H1 (cell line): Measurements from ENCODE around the gene ARHGEF6. TPM values are rescaled to one million over a fixed set of nuclear protein-coding genes. Genes with fewer than 3 reads are reported as not detected.

Source experiments
- CTCF ChIA-PET: fragments of 300-600 bp; sonication (Branson Sonifier 250); formaldehyde crosslinking; loops from one replicate; lab custom pipeline; 2021; ENCODE audit not compliant: partially characterized antibody; lab: Charles Lee
- POLR2A ChIA-PET: fragments of 300-600 bp; sonication (Branson Sonifier 250); formaldehyde crosslinking; loops from one replicate; lab custom pipeline; 2021; ENCODE audit warnings: inconsistent platforms; ENCODE audit not compliant: partially characterized antibody; lab: Charles Lee
- DNase-seq, 2 experiments: peaks; one replicate each; pipeline versions ENCODE4 v3.0.0 to v3.0.0-alpha.2; 2010 to 2022; ENCODE audit warnings: low spot score in 2 of 2, low read depth in 1 of 2, mixed read lengths in 1 of 2
- FAIRE-seq: peaks from 2 replicates; lab custom pipeline; 2011; peaks lifted over from hg19 to GRCh38; lab: Jason Lieb, UNC
- H2AFZ ChIP-seq: 2 replicates; pipeline ENCODE4 v1.8.1; 2012; ENCODE audit warnings: low read length, inconsistent platforms
- H2AK5ac ChIP-seq: 2 replicates; pipeline ENCODE4 v1.6.1; 2013; ENCODE audit warnings: low read depth, low read length
- H2BK120ac ChIP-seq: replicated peaks from 2 replicates; pipeline ENCODE3; 2013; ENCODE audit warnings: low read depth, low read length, inconsistent platforms
- H2BK12ac ChIP-seq: 2 replicates; pipeline ENCODE4 v1.6.1; 2013; ENCODE audit warnings: low read depth, low read length
- H2BK15ac ChIP-seq: 2 replicates; pipeline ENCODE4 v1.6.1; 2013; ENCODE audit warnings: low read length
- H2BK20ac ChIP-seq: 2 replicates; pipeline ENCODE4 v1.6.1; 2013; ENCODE audit warnings: low read length
- H2BK5ac ChIP-seq: 2 replicates; pipeline ENCODE4 v1.6.1; 2013; ENCODE audit warnings: low read depth, low read length
- H3K14ac ChIP-seq: 2 replicates; pipeline ENCODE4 v1.6.1; 2013; ENCODE audit warnings: inconsistent platforms; ENCODE audit not compliant: insufficient read length
- H3K18ac ChIP-seq: 2 replicates; pipeline ENCODE4 v1.6.1; 2013; ENCODE audit warnings: low read length; ENCODE audit errors: extremely low read depth
- H3K23ac ChIP-seq: 2 replicates; pipeline ENCODE4 v1.6.1; 2013; ENCODE audit warnings: inconsistent platforms; ENCODE audit not compliant: insufficient read length
- H3K23me2 ChIP-seq: 2 replicates; pipeline ENCODE4 v1.6.1; 2013; ENCODE audit warnings: low read depth, low read length
- H3K27ac ChIP-seq: 2 replicates; pipeline ENCODE4 v1.6.1; 2011; ENCODE audit warnings: low read depth, low read length, inconsistent platforms
- H3K27me3 ChIP-seq, 4 experiments: replicated peaks in 1 of 4; 1 replicate in 1 of 4; 2 replicates in 3 of 4; pipeline versions ENCODE4 v1.6.1 to v1.8.1; 2011 to 2013; ENCODE audit warnings: low read length in 3 of 4, mild to moderate bottlenecking in 3 of 4, inconsistent platforms in 2 of 4, mixed read lengths in 2 of 4, moderate library complexity in 1 of 4; ENCODE audit not compliant: control insufficient read depth in 3 of 4, insufficient read depth in 3 of 4; ENCODE audit errors: extremely low read depth in 1 of 4
- H3K36me3 ChIP-seq, 4 experiments: 2 replicates each; pipeline versions ENCODE4 v1.6.1 to v1.8.1; 2011 to 2013; ENCODE audit warnings: mild to moderate bottlenecking in 4 of 4, low read length in 3 of 4, moderate library complexity in 2 of 4, control low read depth in 1 of 4, inconsistent platforms in 1 of 4; ENCODE audit not compliant: insufficient read depth in 4 of 4, control insufficient read depth in 2 of 4
- H3K4ac ChIP-seq: replicated peaks from 2 replicates; pipeline ENCODE3; 2013; ENCODE audit warnings: low read length, low read depth, mixed read lengths, inconsistent platforms; ENCODE audit not compliant: insufficient read length
- H3K4me1 ChIP-seq, 4 experiments: replicated peaks in 1 of 4; 1 replicate in 1 of 4; 2 replicates in 3 of 4; pipeline versions ENCODE4 v1.6.1 to v1.8.1; 2011 to 2013; ENCODE audit warnings: low read length in 3 of 4, inconsistent platforms in 2 of 4, mixed read lengths in 1 of 4; ENCODE audit not compliant: insufficient read depth in 4 of 4, control insufficient read depth in 3 of 4
- H3K4me2 ChIP-seq, 2 experiments: 2 replicates each; pipeline versions ENCODE4 v1.6.1 to v1.8.1; 2011 to 2013; ENCODE audit warnings: low read depth in 2 of 2, low read length in 2 of 2, control low read depth in 1 of 2, inconsistent platforms in 1 of 2, mild to moderate bottlenecking in 1 of 2; ENCODE audit not compliant: insufficient read depth in 1 of 2
- H3K4me3 ChIP-seq, 4 experiments: fragments of 200-600, 300-600 bp in 1 of 4; sonication (generic), shearing (Covaris generic), sonication (Bioruptor Twin) in 1 of 4; 2 replicates each; pipeline versions ENCODE4 v1.5.1 to v1.8.1; 2011 to 2016; ENCODE audit warnings: low read length in 4 of 4, low read depth in 3 of 4, control low read depth in 2 of 4, inconsistent platforms in 2 of 4, mild to moderate bottlenecking in 2 of 4, mixed read lengths in 1 of 4, moderate library complexity in 1 of 4; ENCODE audit not compliant: insufficient read depth in 2 of 4; ENCODE audit errors: extremely low read depth in 1 of 4
- H3K56ac ChIP-seq: replicated peaks from 2 replicates; pipeline ENCODE3; 2013; ENCODE audit warnings: low read depth, mild to moderate bottlenecking, mixed read lengths, low read length, inconsistent platforms; ENCODE audit not compliant: insufficient read length
- H3K79me1 ChIP-seq: 2 replicates; pipeline ENCODE4 v1.6.1; 2013; ENCODE audit warnings: low read depth, low read length, control low read depth
- H3K79me2 ChIP-seq, 2 experiments: 2 replicates each; pipeline versions ENCODE4 v1.6.1 to v1.8.1; 2012 to 2013; ENCODE audit warnings: low read length in 2 of 2, mild to moderate bottlenecking in 2 of 2, inconsistent platforms in 1 of 2; ENCODE audit not compliant: insufficient read depth in 2 of 2, control insufficient read depth in 1 of 2
- H3K9ac ChIP-seq, 4 experiments: replicated peaks in 1 of 4; 1 replicate in 1 of 4; 2 replicates in 3 of 4; pipeline versions ENCODE4 v1.6.1 to v1.8.1; 2011 to 2013; ENCODE audit warnings: low read depth in 3 of 4, low read length in 3 of 4, control low read depth in 2 of 4, mild to moderate bottlenecking in 2 of 4, moderate library complexity in 2 of 4, inconsistent platforms in 1 of 4; ENCODE audit errors: extremely low read depth in 1 of 4
- H3K9me3 ChIP-seq, 2 experiments: 2 replicates each; pipeline versions ENCODE4 v1.6.1 to v1.8.1; 2012 to 2013; ENCODE audit warnings: mild to moderate bottlenecking in 2 of 2, moderate library complexity in 2 of 2, control low read depth in 1 of 2, inconsistent platforms in 1 of 2, low read depth in 1 of 2, low read length in 1 of 2, mixed read lengths in 1 of 2; ENCODE audit not compliant: insufficient read depth in 2 of 2
- H4K20me1 ChIP-seq, 2 experiments: replicated peaks in 1 of 2; 2 replicates each; pipeline versions ENCODE3 to v1.8.1; 2011 to 2013; ENCODE audit warnings: inconsistent platforms in 2 of 2, low read length in 2 of 2, mild to moderate bottlenecking in 1 of 2; ENCODE audit not compliant: insufficient read depth in 2 of 2, control insufficient read depth in 1 of 2
- H4K5ac ChIP-seq: 2 replicates; pipeline ENCODE4 v1.6.1; 2013; ENCODE audit warnings: low read length, low read depth, mixed read lengths, inconsistent platforms; ENCODE audit not compliant: insufficient read length
- H4K8ac ChIP-seq: 2 replicates; pipeline ENCODE4 v1.8.0; 2013; ENCODE audit warnings: mild to moderate bottlenecking, moderate library complexity, low read length, inconsistent platforms; ENCODE audit not compliant: insufficient read depth; ENCODE audit errors: extremely low read depth
- H4K91ac ChIP-seq: replicated peaks from 2 replicates; pipeline ENCODE3; 2013; ENCODE audit warnings: low read length, mixed read lengths, inconsistent platforms; ENCODE audit not compliant: insufficient read length
- SIRT6 ChIP-seq: IDR thresholded peaks from one replicate; pipeline ENCODE4 v1.7.1; 2012; ENCODE audit warnings: low read length, inconsistent platforms
- SP1 ChIP-seq: IDR thresholded peaks from 2 replicates; pipeline ENCODE4 v1.6.1; 2011; ENCODE audit warnings: low read depth, low read length
- SP2 ChIP-seq: IDR thresholded peaks from 2 replicates; pipeline ENCODE4 v1.6.1; 2012; ENCODE audit warnings: mild to moderate bottlenecking, low read length, inconsistent platforms
- SRF ChIP-seq: IDR thresholded peaks from 2 replicates; pipeline ENCODE4 v1.6.1; 2011; ENCODE audit warnings: mild to moderate bottlenecking, low read depth, low read length, moderate library complexity
- TCF12 ChIP-seq: IDR thresholded peaks from 2 replicates; pipeline ENCODE4 v1.6.1; 2011; ENCODE audit warnings: low read depth, mild to moderate bottlenecking, low read length
- polyA plus RNA-seq, 7 experiments: library from polyadenylated mRNA; depleted of rRNA in 3 of 7; stranded (reverse) in 5 of 7; unstranded in 2 of 7; fragments of >200 nt in 5 of 7; fragments of 200-250 nt in 2 of 7; gene quantifications; 1 replicate in 5 of 7; 2 replicates in 1 of 7; 4 replicates in 1 of 7; pipeline versions ENCODE4 v1.2.1 to v1.2.3, GENCODE V29; 2011 to 2013; ENCODE audit warnings: missing spikeins in 2 of 7, mixed read lengths in 2 of 7
- total RNA-seq: library from RNA; stranded (reverse); fragmentation: NEBNext Ultra II Directional; extraction: Animal tissue kit (Norgen Biotek cat#: 25700); gene quantifications from 2 replicates; pipeline ENCODE4 v1.2.1, GENCODE V29; 2021

Gene ARHGEF6
- total and polyA plus RNA-seq, 2 of the 8 experiments (the other 6 are each of a cell fraction or from before 2014, with no cell fraction given): 3.6 to 3.7 TPM

DNA sequence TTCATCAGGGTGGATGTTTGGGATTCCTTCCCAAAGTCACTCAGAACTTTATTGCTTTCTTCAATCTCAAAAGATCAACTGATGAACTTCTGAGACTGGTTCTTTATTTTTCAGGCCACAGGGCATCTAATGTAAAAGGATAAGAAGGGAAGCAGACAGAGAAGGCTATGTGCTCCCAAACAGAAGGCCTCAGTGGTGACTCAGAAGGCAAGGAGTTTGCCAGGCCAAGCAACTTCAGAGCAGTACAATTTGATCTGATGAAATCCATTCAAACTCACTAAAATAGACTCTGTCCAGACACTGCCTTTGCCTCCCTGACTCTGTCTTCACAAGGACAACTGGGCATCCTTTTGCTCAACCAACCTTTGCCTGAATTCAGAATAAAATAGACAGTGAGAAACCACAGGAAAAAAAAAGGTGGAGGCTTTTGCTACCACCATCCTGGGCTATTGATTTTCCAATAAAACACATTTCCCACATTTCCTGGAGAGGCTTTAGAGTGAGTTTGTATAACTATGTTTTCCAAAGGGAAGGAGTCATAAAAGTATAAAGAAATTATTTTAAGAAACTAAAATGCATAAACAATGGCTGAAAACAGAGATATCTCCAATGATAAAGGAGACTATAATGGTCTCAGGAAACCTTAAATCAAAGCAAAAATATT lies 55.2 kb downstream of the ARHGEF6 start:
- Histone ChIP-seq H3K4me1 (no peaks in the 10 kb centered on the region), H2BK12ac (no peak overlapping the region), H2BK5ac (no peak overlapping the region), H2BK120ac (no peak overlapping the region), H3K36me3 (no peaks in the 10 kb centered on the region; a peak in 1 of 8 replicates), H3K9me3 (no peaks in the 10 kb centered on the region), H3K79me1 (no peaks in the 10 kb centered on the region), H4K8ac (no peak overlapping the region), H3K18ac (no peak overlapping the region), H3K14ac (no peak overlapping the region), H3K9ac (no peak overlapping the region), H4K20me1 (no peaks in the 10 kb centered on the region), H3K27me3 (no peaks in the 10 kb centered on the region), H2BK20ac (no peak overlapping the region), H2AK5ac (no peak overlapping the region), H2BK15ac (no peak overlapping the region), H3K4ac (no peak overlapping the region), H3K27ac (no peak overlapping the region), H3K4me3 (no peak overlapping the region), H2AFZ (no peak overlapping the region), H3K23me2 (no peaks in the 10 kb centered on the region; the same call in 1 of the 2 replicates), H4K91ac (no peak overlapping the region), H4K5ac (no peak overlapping the region), H3K79me2 (no peaks in the 10 kb centered on the region), H3K56ac (no peak overlapping the region), H3K4me2 (no peak overlapping the region), H3K23ac (no peak overlapping the region)
- DNase-seq (no peak), FAIRE-seq (no peak)
- ChIA-PET CTCF (interaction anchor here (1.1 to 1.7 kb wide), 4 partner anchors 15 to 19 kb away, joined by 3 to 6 read pairs (median 4); no protein-coding TSS in a partner anchor), POLR2A (no interaction called here)
- TF ChIP-seq SP2: no peak
- TF ChIP-seq TCF12: no peak
- no peak for TF ChIP-seq SIRT6
- no peak for TF ChIP-seq SP1
- no peak for TF ChIP-seq SRF
